OCI-LY1 (cell line): ENCODE data around the gene CSNK2A1.

Experiments used
- H2AFZ ChIP-seq: fragments of 200-600 bp; sonication (generic), shearing (Covaris generic); 2 replicates; pipeline ENCODE4 v1.6.0; 2014; ENCODE audit warnings: antibody characterized with exemption, mild to moderate bottlenecking, low read length
- H3F3A ChIP-seq: fragments of 200-600 bp; sonication (generic), shearing (Covaris generic); 2 replicates; pipeline ENCODE4 v1.6.0; 2014; ENCODE audit warnings: mild to moderate bottlenecking, antibody characterized with exemption, low read length, moderate library complexity; ENCODE audit not compliant: insufficient read depth
- H3K27ac ChIP-seq: fragments of 200-600 bp; sonication (generic); 2 replicates; pipeline ENCODE4 v1.5.1; 2014; ENCODE audit warnings: low read length, mixed run types, mild to moderate bottlenecking, low read depth; ENCODE audit not compliant: poor library complexity, severe bottlenecking
- H3K27me3 ChIP-seq: fragments of 200-600 bp; sonication (generic); 2 replicates; pipeline ENCODE4 v1.6.0; 2014; ENCODE audit warnings: antibody characterized with exemption, mild to moderate bottlenecking, low read length, moderate library complexity; ENCODE audit not compliant: insufficient read depth
- H3K36me3 ChIP-seq: fragments of 200-600 bp; sonication (generic); 2 replicates; pipeline ENCODE4 v1.6.1; 2014; ENCODE audit warnings: mild to moderate bottlenecking, antibody characterized with exemption, low read length, moderate library complexity, mixed read lengths; ENCODE audit not compliant: insufficient read depth
- H3K4me1 ChIP-seq: fragments of 200-600 bp; sonication (generic); 2 replicates; pipeline ENCODE4 v1.5.1; 2014; ENCODE audit warnings: mild to moderate bottlenecking, low read length, moderate library complexity; ENCODE audit not compliant: insufficient read depth, severe bottlenecking
- H3K4me2 ChIP-seq: fragments of 200-600 bp; sonication (generic), shearing (Covaris generic); 2 replicates; pipeline ENCODE4 v1.6.1; 2014; ENCODE audit warnings: low read length
- H3K4me3 ChIP-seq: fragments of 200-600 bp; sonication (generic); 2 replicates; pipeline ENCODE4 v1.5.1; 2014; ENCODE audit warnings: low read length, low read depth, mild to moderate bottlenecking, mixed read lengths; ENCODE audit not compliant: poor library complexity, severe bottlenecking
- H3K79me2 ChIP-seq: fragments of 200-600 bp; shearing (Covaris generic); 2 replicates; pipeline ENCODE4 v1.6.1; 2016; ENCODE audit warnings: mixed run types, low read length, mixed read lengths; ENCODE audit not compliant: insufficient read depth
- H3K9ac ChIP-seq: fragments of 200-600 bp; sonication (generic), shearing (Covaris generic); 2 replicates; pipeline ENCODE4 v1.6.1; 2014; ENCODE audit warnings: mild to moderate bottlenecking, low read length, mixed read lengths
- H3K9me2 ChIP-seq: fragments of 200-600 bp; sonication (generic), shearing (Covaris generic); 2 replicates; pipeline ENCODE4 v1.6.1; 2014; ENCODE audit warnings: low read depth, mild to moderate bottlenecking, low read length, mixed read lengths
- H3K9me3 ChIP-seq: fragments of 200-600 bp; shearing (Covaris generic); 2 replicates; pipeline ENCODE4 v1.6.1; 2014; ENCODE audit warnings: low read length, mixed read lengths
- H4K20me1 ChIP-seq: fragments of 200-600 bp; sonication (generic), shearing (Covaris generic); 2 replicates; pipeline ENCODE4 v1.6.0; 2016; ENCODE audit warnings: mild to moderate bottlenecking, low read length; ENCODE audit not compliant: insufficient read depth
- EZH2 ChIP-seq: fragments of 200-600 bp; sonication (generic), shearing (Covaris generic); IDR thresholded peaks from 2 replicates; pipeline ENCODE4 v1.8.0; 2017; ENCODE audit warnings: borderline replicate concordance, mixed run types, mild to moderate bottlenecking, antibody characterized with exemption, low read length, moderate library complexity, mixed read lengths
- TF ChIP-seq, protein P1 (sequence below): fragments of 200-600 bp; sonication (generic), shearing (Covaris generic); IDR thresholded peaks from 2 replicates; pipeline ENCODE4 v1.5.1; 2017; ENCODE audit warnings: mild to moderate bottlenecking, antibody characterized with exemption, low read length, moderate library complexity, mixed read lengths

The CSNK2A1 gene

DNA sequence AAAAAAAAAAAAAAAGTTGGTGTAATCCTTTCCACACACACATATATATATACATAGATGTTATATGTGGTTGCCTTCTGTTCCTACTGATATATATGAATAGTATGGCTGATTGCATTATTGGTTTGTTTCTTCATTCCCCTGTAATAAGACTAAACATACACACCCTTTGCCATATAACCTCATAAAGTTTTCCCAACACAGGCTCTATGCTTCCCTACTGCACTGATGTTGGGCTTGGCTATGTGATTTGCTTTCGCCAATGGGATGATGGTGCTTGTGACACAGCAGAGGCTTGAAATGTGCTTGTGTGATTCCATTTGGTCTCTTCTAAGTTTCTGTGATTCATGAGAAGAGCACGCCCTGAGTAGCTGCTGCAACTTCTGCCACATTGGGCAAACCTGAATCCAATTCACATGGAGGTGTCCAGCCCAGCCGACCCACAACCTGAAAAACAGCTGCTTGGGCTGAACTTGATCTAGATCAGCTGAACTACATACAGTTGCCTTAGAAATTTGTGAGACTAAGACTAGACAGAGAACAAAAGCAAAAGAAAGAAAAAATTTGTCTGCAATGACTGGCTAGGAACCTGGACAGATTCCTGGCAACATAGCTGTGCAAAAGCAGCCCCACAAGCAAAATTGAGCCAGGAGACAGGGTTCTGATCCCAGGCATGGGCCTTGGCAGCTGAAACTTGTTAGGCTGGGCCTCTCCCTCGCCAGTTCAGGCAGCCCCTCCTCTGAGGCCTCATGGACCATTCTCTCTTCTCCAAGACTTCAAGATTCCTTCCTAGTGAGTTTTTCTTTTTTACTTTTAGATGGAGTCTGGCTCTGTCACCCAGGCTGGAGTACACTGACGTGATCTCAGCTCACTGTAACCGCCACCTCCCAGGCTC lies 67.9 kb downstream of the CSNK2A1 start:
- Histone ChIP-seq H3K9ac (no peak overlapping the region), H3K79me2 (no peaks in the 10 kb centered on the region)
- TF ChIP-seq, protein P1, sequence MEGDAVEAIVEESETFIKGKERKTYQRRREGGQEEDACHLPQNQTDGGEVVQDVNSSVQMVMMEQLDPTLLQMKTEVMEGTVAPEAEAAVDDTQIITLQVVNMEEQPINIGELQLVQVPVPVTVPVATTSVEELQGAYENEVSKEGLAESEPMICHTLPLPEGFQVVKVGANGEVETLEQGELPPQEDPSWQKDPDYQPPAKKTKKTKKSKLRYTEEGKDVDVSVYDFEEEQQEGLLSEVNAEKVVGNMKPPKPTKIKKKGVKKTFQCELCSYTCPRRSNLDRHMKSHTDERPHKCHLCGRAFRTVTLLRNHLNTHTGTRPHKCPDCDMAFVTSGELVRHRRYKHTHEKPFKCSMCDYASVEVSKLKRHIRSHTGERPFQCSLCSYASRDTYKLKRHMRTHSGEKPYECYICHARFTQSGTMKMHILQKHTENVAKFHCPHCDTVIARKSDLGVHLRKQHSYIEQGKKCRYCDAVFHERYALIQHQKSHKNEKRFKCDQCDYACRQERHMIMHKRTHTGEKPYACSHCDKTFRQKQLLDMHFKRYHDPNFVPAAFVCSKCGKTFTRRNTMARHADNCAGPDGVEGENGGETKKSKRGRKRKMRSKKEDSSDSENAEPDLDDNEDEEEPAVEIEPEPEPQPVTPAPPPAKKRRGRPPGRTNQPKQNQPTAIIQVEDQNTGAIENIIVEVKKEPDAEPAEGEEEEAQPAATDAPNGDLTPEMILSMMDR = no peak
- TF ChIP-seq EZH2 = no peak

DNA sequence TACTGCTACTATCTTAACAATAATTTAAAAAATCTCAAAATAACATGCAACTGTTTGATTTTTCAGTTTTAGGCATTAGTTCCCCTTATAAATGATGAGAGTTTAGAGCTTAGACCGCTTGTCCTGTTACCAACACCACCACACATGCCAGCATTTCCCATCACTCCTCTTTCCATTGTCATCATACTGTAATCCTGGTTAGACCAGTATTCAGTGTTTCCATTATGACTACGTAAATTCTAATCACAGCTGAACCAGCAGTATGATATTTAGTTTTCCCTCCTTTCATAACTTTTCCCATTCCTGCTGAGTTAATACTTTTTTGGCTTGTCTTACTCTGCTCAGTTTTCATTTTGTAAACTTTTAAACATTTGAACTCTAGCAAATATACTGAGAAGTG lies 69.0 kb downstream of the CSNK2A1 start:
- TF ChIP-seq, protein P1 = no peak
- TF ChIP-seq EZH2 = no peak
- H3K9me2 ChIP-seq = no peaks in the 10 kb centered on the region
- H3K4me2 ChIP-seq = no peak overlapping the region
- no peaks in the 10 kb centered on the region for H3F3A ChIP-seq
- no peaks in the 10 kb centered on the region for H3K79me2 ChIP-seq
- no peak overlapping the region for H2AFZ ChIP-seq
- H3K9ac ChIP-seq = no peak overlapping the region
- H4K20me1 ChIP-seq = no peaks in the 10 kb centered on the region
- no peaks in the 10 kb centered on the region for H3K4me1 ChIP-seq
- H3K27ac ChIP-seq = no peak overlapping the region
- no peak overlapping the region for H3K4me3 ChIP-seq
- peaks cover 8% of the 10 kb centered on the region for H3K9me3 ChIP-seq
- no peaks in the 10 kb centered on the region for H3K27me3 ChIP-seq
- H3K36me3 ChIP-seq = peaks cover 27% of the 10 kb centered on the region

More for the DNA sequence above, 67.9 kb downstream of the CSNK2A1 start:
- Histone ChIP-seq H2AFZ (no peak overlapping the region), H4K20me1 (no peaks in the 10 kb centered on the region), H3F3A (no peaks in the 10 kb centered on the region; the same call in 1 of the 2 replicates), H3K9me3 (peaks cover 5% of the 10 kb centered on the region; the same call in 1 of the 2 replicates), H3K9me2 (no peaks in the 10 kb centered on the region), H3K4me3 (no peak overlapping the region), H3K27me3 (no peaks in the 10 kb centered on the region), H3K4me2 (no peak overlapping the region), H3K27ac (no peak overlapping the region), H3K4me1 (no peaks in the 10 kb centered on the region), H3K36me3 (peaks cover 36% of the 10 kb centered on the region)

DNA sequence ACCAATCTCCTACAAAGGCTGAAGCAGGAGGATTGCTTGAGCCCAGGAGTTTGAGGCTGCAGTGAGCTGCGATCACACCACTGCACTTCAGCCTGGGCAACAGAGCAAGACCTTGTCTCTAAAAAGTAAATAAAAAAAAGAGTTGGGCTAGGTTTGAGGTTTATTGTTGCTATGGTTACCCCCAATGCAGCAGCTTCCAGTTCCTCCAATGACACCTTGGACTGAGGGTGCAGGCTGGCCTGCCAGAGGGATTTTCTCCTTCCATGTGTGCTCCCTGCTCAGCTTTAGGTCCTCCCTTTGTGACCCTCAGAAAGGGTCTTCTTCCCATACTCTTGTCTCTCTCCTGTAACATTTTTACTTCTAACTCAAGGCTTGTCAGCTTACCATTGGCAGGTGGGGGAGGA lies 70.7 kb downstream of the CSNK2A1 start:
- no peaks in the 10 kb centered on the region for H3K4me1 ChIP-seq
- no peaks in the 10 kb centered on the region for H4K20me1 ChIP-seq
- TF ChIP-seq, protein P1 = no peak
- no peak for TF ChIP-seq EZH2
- peaks cover 15% of the 10 kb centered on the region for H3K36me3 ChIP-seq
- no peak overlapping the region for H3K4me3 ChIP-seq
- H3K9me3 ChIP-seq = peaks cover 14% of the 10 kb centered on the region
- no peak overlapping the region for H3K9ac ChIP-seq
- no peak overlapping the region for H2AFZ ChIP-seq
- no peak overlapping the region for H3K27ac ChIP-seq
- H3K79me2 ChIP-seq = no peaks in the 10 kb centered on the region
- H3K4me2 ChIP-seq = no peak overlapping the region
- H3K27me3 ChIP-seq = no peaks in the 10 kb centered on the region
- no peaks in the 10 kb centered on the region for H3K9me2 ChIP-seq
- H3F3A ChIP-seq = no peaks in the 10 kb centered on the region
